NCI-H2081 treated with DMSO at 0.1 percent for 48 hours (cell line): ENCODE measurements around the gene B3GNT9.
A peak's percentile ranks its signal among the peaks of the same experiment; 100 is the strongest.

Experiments
- DNase-seq: peaks from one replicate; lab custom pipeline; 2025; lab: John Stamatoyannopoulos, UW

B3GNT9 gene

GRCh38 chr16:67185651-67186134 lies 34.9 kb upstream of the B3GNT9 start:
- DNase-seq, result no peak

- DNase-seq, result no peak
Measured at GRCh38 chr16:67184995-67185650, 34.3 kb upstream of the B3GNT9 start.

GRCh38 chr16:67184453-67184994 lies 33.7 kb upstream of the B3GNT9 start:
- DNase-seq, result no peak

DNA sequence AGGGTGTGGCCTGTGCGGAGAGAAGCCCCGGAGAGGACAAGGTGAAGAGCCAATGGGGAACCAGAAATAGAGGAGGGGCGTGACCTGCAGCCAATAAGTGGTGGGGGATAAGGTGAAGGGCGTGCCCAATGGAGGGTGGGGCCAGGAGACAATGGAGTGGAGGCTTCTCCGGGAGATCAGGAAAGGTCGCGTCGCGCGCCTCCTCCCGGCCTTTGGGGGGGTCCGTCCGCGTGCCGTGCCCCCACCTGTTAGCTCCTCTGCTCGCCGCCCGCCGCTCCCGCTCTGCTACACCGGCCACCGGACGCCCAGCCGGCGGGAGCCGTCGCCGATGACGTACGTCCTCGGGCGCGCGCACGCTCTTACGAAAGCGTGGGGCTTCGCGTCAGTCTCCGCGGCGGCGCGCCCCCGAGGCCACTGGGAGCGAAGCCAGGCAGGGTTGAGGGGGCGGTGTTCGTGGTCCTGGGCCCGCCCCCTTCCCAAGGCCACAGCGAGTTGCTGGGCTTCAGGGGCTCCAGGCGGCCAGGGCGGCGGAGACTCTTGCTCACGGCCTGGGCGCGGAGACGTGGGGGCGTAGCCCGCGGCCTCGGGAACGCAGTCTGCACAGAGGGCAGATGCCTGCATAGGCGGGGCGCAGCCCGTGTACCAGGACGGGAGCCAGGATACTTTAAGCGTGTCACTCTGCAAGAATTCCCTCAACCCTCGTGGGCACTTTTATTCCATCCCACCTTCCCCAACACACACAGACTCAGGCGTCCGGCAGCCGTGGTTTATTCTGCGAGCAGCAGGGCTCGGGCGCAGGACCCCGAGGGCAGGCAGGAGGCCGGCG lies 33.0 kb upstream of the B3GNT9 start, which contains the start of gene MATCAP1:
Gene MATCAP1, minus strand, starts transcription at position 337 of the 826 bp plus-strand sequence. CDS start 3,353 bp downstream, outside the sequence.
- peak; percentile 83 for DNase-seq

DNA sequence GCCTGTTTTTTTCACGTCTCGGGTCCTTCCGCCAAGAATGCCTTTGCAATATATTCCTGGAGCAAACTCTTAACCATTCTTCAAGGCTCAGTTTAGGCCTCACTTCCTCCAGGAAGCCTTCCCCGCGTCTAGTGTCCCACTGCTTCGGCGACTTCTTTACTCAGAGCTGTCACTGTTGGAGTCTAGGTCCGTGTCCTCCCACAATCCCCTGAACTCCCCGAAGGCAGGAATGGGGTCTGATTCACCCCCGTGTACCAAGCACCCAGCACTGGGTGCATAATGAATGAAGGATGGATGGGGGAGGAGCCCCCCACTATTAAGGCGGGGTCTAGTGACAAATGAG lies 32.5 kb upstream of the B3GNT9 start:
- no peak for DNase-seq

DNA sequence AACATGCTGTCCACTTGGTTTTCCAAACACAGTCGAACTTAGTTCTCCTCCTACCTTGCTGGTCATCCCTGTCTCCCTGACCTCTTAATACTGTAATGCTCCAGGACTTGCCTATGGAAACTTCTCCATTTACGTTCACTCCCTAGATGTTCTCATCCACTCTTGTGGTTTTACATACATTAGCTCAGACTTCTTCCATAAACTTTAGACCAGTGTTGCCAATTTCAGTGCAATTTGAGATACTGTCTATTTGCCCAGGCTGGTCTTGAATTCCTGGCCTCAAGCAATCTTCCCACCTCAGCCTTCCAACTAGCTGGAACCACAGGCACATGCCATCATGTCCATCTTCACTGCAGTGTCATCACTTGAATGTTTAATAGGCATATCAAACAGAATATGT lies 31.5 kb upstream of the B3GNT9 start:
- no peak for DNase-seq

GRCh38 chr16:67181346-67181745 lies 30.5 kb upstream of the B3GNT9 start:
- DNase-seq, result no peak

GRCh38 chr16:67180166-67180565 lies 29.4 kb upstream of the B3GNT9 start:
- no peak for DNase-seq

GRCh38 chr16:67179421-67180080 lies 28.8 kb upstream of the B3GNT9 start:
- no peak for DNase-seq

- DNase-seq, result peak; percentile 37
Measured at GRCh38 chr16:67177743-67178699, 27.2 kb upstream of the B3GNT9 start.

DNA sequence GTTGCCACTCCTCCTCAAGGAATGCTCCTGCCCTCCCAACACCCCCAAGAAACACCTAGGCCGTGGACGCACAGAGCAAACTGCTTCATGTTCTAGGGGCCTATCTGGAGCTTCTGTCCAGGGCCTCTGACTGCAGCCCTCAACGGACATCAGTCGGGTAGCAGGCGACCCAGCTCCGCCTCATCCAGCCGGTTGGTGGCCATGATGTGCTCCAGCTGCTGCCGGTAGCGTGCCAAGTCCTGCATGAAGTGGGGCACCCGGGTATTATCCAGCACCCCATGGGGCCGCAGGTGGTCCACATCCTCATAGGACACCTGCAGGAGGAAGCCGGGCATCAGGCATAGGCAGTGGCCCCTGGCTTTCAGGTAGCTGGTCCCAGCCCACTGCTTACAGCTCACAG lies 25.9 kb upstream of the B3GNT9 start:
- DNase-seq, result no peak

- no peak for DNase-seq
Measured at GRCh38 chr16:67174706-67175231, 24.0 kb upstream of the B3GNT9 start.

DNA sequence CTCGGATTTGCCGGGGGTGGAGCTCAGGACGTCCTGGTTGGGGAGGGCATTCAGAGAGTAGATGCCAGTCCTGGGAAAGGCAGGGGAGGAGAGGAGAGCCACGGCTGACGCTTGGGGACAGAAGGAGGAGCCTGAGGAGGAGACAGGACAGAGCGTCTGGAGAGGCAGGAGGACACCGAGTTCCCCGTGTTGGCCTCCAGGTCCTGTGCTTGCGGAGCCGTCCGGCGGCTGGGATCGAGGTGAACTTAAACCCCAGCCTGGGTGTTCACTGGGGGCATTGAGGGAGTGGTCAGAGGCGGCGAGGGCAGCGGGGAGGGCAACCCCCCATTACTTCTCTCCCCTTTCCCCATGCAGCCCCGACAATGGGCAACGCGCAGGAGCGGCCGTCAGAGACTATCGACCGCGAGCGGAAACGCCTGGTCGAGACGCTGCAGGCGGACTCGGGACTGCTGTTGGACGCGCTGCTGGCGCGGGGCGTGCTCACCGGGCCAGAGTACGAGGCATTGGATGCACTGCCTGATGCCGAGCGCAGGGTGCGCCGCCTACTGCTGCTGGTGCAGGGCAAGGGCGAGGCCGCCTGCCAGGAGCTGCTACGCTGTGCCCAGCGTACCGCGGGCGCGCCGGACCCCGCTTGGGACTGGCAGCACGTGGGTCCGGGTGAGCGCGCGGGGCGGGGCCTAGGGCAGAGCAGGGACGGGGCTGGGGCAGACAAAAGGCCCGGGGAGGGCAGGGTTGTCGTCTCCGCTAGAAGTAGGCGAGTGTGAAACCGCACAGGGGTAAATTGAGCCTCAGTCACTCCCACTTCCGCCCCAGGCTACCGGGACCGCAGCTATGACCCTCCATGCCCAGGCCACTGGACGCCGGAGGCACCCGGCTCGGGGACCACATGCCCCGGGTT lies 23.3 kb upstream of the B3GNT9 start:
- DNase-seq, result no peak

DNA sequence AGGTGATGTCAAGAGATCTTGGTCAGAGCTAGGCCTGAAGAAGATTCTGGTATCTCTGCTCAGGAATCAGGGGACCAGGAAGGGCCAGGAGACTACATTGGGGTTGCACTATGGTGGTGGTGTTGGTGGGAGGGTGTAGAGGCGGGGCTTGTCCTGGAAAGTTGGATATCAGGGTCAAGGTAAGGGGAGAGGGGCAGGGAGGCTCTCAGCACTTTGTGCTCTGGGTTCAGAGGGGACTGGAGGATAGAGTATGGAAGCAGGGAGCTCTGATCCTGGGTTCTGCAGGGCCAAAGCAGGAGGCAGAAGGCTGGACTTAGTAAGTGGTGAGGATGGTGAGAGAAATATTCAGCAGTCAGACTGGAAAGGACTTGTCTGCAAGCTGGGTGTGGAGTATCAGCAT lies 22.5 kb upstream of the B3GNT9 start:
- no peak for DNase-seq

DNA sequence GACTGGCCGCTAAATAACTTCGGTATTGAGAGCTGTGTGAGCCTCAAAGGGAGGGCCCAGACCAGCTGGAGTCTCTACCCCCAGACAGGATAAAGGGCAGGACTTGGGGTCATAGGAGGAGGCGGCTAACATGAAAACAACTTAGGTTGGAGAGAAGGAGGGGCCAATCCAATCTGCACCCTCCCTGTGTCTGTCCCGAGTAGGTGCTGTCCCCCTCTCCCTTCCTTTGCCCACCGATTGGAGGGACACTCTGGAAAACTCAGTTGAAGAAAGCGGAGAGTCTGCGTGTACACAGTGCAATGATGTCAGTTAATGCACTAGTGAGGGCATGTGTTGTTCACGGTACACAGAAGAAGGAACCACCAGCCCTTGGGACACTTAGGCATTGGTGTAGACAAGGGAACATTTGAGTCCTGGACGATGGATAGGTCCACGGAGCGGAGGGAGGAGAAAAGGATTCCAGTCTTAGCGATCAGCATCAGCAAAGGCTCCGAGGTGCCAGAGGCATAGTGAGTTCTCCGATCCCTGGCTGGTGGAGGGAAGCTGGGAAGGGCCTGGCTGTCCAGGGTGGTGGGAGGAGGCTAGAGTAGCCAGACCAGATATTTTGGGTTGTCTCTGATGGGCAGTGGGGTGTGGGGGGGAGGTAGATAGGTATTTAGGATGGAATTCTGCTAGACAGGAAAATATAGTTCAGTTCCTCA lies 20.3 kb upstream of the B3GNT9 start:
- no peak for DNase-seq

DNA sequence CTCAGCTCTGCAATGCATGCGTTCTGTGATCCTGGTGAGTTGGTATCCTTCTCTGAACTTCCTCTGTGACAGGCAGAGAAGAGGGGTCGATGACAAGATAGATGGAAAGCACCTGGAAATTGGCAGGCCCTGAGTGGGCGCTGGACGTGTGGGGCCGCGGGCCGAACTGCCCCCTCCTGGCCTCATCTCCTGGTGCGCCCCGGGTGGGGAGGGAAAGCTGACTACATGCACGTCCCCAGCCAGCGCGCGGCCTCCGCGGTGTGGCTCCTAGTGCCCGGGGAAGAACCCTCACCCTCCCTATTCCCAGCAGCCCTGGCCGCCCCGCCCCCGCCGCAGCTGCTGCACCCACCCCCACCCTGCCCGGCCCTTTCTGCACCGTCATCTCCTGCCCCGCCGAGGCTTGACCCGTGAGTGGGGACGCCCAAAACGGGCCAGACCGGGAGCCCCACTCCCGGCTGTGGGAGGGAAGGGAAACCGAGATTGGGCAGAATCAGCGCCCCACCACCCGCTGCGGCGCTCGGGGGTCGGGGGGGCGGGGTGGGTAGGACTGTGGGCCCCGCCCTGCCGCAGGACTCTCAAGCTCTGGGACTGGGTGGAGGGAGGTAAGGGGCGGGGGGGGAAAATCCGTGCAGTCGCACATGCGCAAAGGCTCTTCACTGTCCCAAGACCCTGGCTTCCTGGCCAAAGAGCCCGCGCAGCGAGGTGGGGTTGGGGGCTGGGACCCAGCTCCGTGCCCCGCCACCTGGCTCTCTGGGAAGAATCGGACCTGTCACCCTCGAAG lies 19.6 kb upstream of the B3GNT9 start, which contains the start of gene NOL3:
Gene NOL3, plus strand, starts transcription at position 371 of the 781 bp plus-strand sequence.
- DNase-seq, result no peak

DNA sequence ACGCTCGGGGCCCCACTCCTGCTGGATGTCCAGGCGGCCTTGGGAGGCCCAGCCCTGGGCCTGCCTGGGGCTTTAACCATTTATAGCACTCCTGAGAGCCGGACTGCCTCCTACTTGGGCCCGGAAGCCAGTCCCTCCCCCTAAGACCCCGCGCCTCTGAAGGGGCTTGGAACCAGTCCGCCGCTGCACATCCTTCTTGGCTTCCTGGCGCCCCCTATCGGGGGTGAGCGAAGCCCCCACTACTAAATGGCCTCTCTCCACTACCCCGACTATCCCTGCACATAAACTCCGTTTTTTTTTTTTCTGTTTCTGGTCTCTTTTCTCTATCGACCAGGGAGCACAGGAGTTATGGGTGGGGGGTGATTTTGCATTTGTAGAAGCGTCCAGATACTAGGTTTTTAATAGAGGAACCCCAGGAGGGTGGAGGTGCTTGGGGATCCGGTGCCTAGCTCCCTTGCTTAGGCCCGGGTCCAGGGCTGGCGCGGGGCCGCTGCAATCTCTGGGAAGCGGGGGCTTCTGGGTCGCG lies 18.9 kb upstream of the B3GNT9 start:
- no peak for DNase-seq

DNA sequence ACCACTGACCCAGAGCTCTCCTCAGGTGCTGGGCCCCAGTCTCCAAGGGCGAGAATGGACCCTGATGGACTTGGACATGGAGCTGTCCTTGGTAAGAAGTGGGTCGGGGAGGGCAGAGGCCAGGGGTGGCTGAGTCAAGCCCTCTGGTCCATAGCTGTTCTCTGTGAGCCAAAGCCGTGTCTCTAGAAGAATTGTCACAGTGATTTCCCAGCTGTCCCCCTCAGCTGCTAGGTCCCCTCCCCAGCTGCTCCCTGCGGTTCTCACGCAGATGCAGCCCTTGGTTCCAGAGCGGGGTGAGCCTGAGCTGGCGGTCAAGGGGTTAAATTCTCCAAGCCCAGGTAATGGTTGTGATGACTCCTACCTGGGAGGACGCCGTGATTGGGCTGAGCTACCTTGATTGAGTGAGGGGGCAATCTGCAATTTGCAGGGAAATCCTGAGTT lies 18.2 kb upstream of the B3GNT9 start:
- DNase-seq, result no peak
